GM18517 (cell line): ENCODE results near the gene PRDX3.
A peak's percentile ranks its signal among the peaks of the same experiment; 100 is the strongest.
"Not testable (repeated sequence)": the region's sequence is repeated elsewhere in the genome, so short reads cannot be mapped to it uniquely, and the experiment has no call there.

Experiments used
- ATAC-seq: cut with Tn5 transposase; IDR thresholded peaks from one replicate; pipeline ENCODE4 v1.9.1; 2021; ENCODE audit warnings: mild to moderate bottlenecking, moderate library complexity; ENCODE audit not compliant: unreplicated experiment

Gene PRDX3

DNA sequence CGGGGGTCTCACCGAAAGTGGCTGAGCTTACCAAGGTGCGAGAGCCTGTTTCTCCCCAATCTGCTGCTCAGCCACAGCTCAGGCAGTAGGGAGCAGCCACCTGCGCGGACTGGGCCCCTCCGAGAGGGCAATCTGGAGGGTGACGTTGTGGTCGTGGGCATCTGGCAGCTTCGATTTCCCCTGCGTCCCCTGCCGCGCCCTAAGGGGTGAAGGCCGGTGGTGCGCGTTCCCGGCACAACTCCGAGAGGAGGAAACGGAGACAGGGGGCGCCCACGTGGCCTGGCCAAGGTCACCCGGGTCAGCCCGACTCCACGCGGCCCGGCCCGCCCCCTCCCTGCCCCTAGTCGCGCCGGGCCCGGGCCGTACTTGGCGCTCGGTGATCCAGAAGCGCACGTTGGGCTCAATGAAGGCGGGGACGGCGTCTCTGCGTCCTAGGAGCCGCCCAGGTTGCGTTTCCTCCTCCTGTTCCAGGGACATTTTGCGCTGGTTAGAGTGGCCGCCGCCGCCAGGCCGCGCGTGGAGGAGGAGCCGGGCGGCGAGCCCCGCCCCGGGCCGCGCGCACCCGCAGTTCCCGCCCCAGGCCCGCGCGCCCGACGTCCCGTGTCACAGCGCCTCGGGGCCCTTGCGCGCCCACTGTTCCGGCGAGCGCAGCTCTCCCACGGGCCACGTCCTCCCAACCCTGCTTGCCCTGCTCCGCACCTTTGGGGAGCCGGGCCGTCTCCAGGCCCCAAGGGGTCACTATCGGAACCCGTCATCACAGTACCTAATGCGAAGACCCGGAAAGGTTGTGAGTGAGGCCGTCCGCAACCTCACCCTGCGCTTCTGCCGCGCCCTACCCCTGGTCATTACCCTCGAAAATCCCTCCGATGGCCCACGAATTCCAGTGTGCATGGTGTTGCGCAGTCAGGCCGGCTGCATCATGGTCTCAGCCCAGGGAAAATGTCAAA, 13.2 kb downstream of the PRDX3 start, which contains the start of gene SFXN4:
Gene SFXN4, minus strand, starts transcription at position 544 of the 947 bp plus-strand sequence. Its CDS starts 67 bp downstream, at position 477.
- ATAC-seq = peak; percentile 87

GRCh38 chr10:119162452-119163092, 16.0 kb downstream of the PRDX3 start:
- ATAC-seq = no peak

GRCh38 chr10:119161680-119162451, 16.7 kb downstream of the PRDX3 start:
- no peak for ATAC-seq

DNA sequence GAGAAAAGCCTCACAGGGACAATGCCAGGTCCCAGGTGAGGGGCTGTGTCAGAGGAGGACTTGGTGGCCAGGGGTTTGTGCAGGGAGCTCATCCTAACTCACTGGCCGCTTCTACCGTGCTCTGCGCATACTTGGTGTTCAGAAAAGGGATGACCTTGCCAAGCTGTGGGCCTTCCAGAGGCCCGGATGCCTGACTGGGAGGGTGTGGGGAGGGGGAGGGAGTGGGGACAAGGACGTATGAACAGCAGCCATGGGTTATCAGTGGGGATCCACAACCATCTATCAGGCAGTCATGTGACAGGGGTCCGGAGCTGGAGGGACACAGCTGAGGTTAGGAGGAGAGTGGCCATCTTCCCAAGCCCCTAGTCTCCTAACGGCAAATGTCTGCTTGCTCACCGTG, 19.3 kb downstream of the PRDX3 start:
- no peak for ATAC-seq

- no peak for ATAC-seq
These were observed 25.0 kb downstream of the PRDX3 start for GRCh38 chr10:119153661-119154060.

DNA sequence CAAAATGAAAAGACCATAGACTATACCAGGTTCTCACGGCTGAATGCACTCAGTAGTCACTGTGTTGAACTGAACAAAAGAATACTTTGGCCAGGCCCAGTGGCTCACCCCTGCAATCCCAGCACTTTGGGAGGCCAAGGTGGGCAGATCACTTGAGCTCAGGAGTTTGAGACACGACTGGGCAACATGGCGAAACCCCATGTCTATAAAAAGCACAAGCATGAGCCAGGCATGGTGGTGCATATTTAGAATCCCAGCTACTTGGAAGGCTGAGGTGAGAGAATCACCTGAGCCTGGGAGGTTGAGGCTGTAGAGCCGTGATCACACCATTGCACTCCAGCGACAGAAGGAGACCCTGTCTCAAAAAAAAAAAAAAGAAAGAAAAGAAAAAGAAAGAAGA, 25.6 kb downstream of the PRDX3 start:
- ATAC-seq = no peak

DNA sequence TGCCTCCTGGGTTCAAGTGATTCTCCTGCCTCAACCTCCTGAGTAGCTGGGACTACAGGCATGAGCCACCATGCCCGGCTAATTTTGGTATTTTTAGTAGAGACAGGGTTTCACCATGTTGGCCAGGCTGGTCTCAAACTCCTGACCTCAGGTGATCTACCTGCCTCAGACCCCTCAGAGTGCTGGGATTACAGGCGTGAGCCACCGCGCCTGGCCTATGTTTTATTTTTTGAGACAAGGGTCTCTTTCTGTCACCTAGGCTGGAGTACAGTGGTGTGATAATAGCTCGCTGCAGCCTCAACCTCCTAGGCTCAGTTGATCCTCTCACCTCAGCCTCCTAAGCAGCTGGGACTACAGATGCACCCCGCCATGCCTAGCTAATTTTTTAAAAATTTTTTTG, 27.0 kb downstream of the PRDX3 start:
- ATAC-seq = not testable (repeated sequence)

GRCh38 chr10:119149729-119150128, 28.9 kb downstream of the PRDX3 start:
- no peak for ATAC-seq

- ATAC-seq = no peak
These were observed 29.5 kb downstream of the PRDX3 start for GRCh38 chr10:119149157-119149556.

GRCh38 chr10:119143657-119144056, 35.0 kb downstream of the PRDX3 start:
- ATAC-seq = no peak

GRCh38 chr10:119140603-119141245, 37.9 kb downstream of the PRDX3 start:
- no peak for ATAC-seq

DNA sequence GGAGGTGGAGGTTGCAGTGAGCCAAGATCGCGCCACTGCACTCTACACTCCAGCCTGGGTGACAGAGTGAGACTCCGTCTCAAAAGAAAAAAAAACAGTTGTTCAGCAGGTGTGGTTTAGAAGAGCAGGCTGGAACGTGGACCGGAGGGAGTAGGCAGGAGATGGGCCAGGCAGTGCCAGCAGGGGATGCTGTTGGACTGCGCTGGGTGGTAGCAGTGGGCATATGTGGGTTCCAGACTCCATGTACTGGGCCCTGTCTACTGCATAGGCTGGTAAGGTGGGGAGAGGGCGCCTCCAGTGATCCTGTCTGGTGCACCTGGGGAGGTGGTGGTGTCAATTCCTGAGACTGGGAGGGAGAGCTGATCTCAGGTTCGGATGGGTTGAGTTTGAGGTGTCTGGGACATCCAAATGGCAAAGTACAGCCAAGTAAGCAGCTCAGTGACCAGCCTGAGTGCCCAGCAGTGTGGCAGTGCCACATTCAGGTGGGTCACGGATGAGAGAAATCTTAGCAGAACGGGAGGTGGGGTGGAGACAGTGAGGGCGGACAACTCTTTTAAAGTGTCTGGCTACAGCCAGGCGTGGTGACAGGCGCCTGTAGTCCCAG, 39.0 kb downstream of the PRDX3 start:
- ATAC-seq = no peak

DNA sequence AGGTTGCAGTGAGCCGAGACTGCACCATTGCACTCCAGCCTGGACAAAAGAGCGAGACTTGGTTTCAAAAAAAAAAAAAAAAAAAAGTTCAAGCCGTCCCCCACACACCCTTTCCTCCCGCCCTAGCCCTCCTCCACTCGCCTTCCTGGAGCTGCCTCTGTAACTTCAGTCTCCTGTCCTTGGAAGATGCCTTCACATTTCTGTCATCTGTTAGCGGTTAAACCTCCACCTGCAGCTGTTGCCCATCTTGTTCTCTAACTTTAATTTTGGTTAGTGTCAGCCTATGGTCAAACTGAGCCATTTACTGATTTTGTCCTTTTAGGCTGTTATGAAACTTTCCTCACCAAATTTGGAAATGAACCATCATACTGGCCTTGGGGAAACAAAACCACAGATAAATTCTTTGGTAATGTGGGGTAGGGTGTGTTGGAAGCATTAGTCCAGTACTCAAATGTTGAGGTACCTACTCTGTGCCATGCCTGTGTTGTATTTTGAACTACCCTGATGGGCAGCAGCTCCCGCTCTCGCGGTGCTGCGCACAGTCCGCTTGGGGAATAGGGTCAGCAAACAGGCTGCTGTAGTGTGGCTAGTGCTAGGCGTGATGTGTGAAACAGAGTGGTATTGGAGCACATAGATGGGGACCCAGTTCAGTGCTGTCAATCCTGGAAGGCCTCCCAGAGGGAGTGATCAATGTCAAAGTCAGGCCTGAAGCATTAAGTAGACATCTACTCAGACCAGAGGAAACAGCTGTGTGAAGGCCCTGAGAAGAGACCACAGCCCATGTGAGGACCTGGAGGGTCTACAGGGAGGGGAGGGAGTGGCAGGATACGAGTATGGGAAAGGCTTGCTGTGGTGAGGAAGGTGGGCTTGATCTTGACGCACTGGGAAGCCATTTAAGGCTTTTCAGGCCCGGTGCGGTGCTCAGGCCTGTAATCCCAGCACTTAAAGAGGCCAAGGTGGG, 40.0 kb downstream of the PRDX3 start:
- no peak for ATAC-seq

DNA sequence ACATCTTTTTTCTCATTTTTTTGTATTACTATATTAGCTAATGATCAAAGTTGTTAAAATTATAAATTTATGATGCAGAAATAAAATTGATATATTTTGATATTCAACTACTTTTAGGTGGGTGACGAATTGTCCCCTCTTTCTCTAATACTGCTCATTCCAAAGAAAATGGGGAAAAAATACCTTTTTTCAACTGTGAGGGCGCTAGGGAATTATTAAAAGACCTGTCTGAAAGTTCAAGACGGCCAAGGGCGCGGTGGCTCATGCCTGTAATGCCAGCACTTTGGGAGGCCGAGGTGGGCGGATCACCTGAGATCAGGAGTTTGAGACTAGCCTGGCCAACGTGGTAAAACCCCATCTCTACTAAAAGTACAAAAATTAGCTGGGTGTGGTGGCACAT, 40.7 kb downstream of the PRDX3 start:
- ATAC-seq = not testable (repeated sequence)

- no peak for ATAC-seq
These were observed 42.5 kb downstream of the PRDX3 start for GRCh38 chr10:119136084-119136483.

DNA sequence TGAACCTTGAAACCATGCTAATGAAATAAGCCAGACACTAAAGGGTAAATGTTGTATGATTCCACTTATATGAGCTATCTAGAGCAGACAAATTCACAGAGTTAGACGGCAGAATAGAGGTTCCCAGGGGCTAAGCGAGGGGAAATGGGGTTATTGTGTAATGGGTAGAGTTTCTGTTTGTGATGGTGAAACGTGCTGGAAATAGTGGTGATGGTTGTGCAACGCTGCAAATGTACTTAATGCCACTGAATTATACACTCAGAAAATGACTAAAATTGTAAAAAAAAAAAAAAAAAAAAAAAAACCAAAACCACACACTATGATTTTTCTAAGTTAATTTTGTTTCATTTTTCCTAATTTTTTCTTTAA, 43.1 kb downstream of the PRDX3 start:
- no peak for ATAC-seq

DNA sequence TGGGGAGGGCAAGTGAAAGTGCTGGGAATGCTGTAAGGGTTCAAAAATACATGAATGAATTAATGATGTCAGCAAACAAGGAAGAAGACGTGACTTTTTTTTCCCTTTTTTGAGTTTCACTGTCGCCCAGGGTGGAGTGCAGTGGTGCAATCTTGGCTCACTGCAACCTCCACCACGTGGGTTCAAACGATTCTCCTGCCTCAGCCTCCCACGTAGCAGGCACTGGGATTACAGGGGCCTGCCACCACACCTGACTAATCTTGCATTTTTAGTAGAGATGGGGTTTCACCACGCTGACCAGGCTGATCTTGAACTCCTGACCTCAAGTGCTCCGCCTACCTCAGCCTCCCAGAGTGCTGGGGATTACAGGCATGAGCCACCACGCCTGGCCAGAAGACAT, 44.7 kb downstream of the PRDX3 start:
- ATAC-seq = no peak

GRCh38 chr10:119132521-119133345, 45.9 kb downstream of the PRDX3 start:
- ATAC-seq = no peak
